GM23248 (cell line): ENCODE data around the gene TENT4B. TPM values are rescaled to one million over a fixed set of nuclear protein-coding genes. Genes with fewer than 3 reads are reported as not detected.

Experiments used
- DNase-seq: peaks from one replicate; pipeline ENCODE4 v3.0.0-alpha.2; 2015
- H2AFZ ChIP-seq: fragments of 200-600 bp; sonication (generic); 2 replicates; pipeline ENCODE4 v1.6.1; 2016; ENCODE audit warnings: antibody characterized with exemption
- H3F3A ChIP-seq: fragments of 200-600 bp; sonication (generic); 2 replicates; pipeline ENCODE4 v1.6.1; 2016; ENCODE audit warnings: mild to moderate bottlenecking, antibody characterized with exemption, mixed run types; ENCODE audit not compliant: insufficient read depth
- H3K27ac ChIP-seq: fragments of 200-600 bp; sonication (generic); 2 replicates; pipeline ENCODE4 v1.5.1; 2016; ENCODE audit warnings: mild to moderate bottlenecking
- H3K27me3 ChIP-seq: fragments of 200-600 bp; sonication (generic); replicated peaks from 2 replicates; pipeline ENCODE4 v1.6.1; 2016; ENCODE audit warnings: mild to moderate bottlenecking; ENCODE audit not compliant: insufficient read depth
- H3K36me3 ChIP-seq: fragments of 200-600 bp; sonication (generic); 2 replicates; pipeline ENCODE4 v1.6.1; 2016; ENCODE audit warnings: low read depth, mild to moderate bottlenecking
- H3K4me1 ChIP-seq: fragments of 200-600 bp; sonication (generic); 2 replicates; pipeline ENCODE4 v1.6.1; 2016; ENCODE audit warnings: mild to moderate bottlenecking; ENCODE audit not compliant: insufficient read depth
- H3K4me2 ChIP-seq: fragments of 200-600 bp; sonication (generic); one replicate; pipeline ENCODE4 v1.6.1; 2016; ENCODE audit warnings: mild to moderate bottlenecking; ENCODE audit not compliant: unreplicated experiment
- H3K4me3 ChIP-seq: fragments of 200-600 bp; sonication (generic); 2 replicates; pipeline ENCODE4 v1.5.1; 2016; ENCODE audit warnings: mild to moderate bottlenecking
- H3K79me2 ChIP-seq: fragments of 200-600 bp; sonication (generic); 2 replicates; pipeline ENCODE4 v1.6.1; 2016; ENCODE audit warnings: mild to moderate bottlenecking; ENCODE audit not compliant: insufficient read depth
- H3K9ac ChIP-seq: fragments of 200-600 bp; sonication (generic); 2 replicates; pipeline ENCODE4 v1.6.1; 2016; ENCODE audit warnings: mild to moderate bottlenecking
- H3K9me2 ChIP-seq: fragments of 200-600 bp; sonication (generic); 2 replicates; pipeline ENCODE4 v1.6.1; 2016; ENCODE audit warnings: mixed run types, mild to moderate bottlenecking, moderate library complexity; ENCODE audit not compliant: insufficient read depth
- H3K9me3 ChIP-seq: fragments of 200-600 bp; sonication (generic); one replicate; pipeline ENCODE4 v1.6.1; 2017; ENCODE audit warnings: low read depth
- H4K20me1 ChIP-seq: fragments of 200-600 bp; sonication (generic); 2 replicates; pipeline ENCODE4 v1.6.0; 2016; ENCODE audit not compliant: insufficient read depth
- EZH2 ChIP-seq: fragments of 200-600 bp; sonication (generic); IDR thresholded peaks from 2 replicates; pipeline ENCODE4 v1.6.1; 2018; ENCODE audit warnings: antibody characterized with exemption, mild to moderate bottlenecking; ENCODE audit not compliant: insufficient read depth, poor library complexity, severe bottlenecking
- EZH2phosphoT487 ChIP-seq: fragments of 200-600 bp; sonication (generic); IDR thresholded peaks from 2 replicates; pipeline ENCODE4 v1.6.1; 2018; ENCODE audit warnings: antibody characterized with exemption, moderate library complexity, mild to moderate bottlenecking, low read depth; ENCODE audit not compliant: insufficient read depth
- WGBS, 2 experiments: methylation state at CpG; one replicate each; pipeline ENCODE4 v1.1.6; 2015 to 2017; ENCODE audit warnings: low lambda C conversion rate in 2 of 2, low coverage in 1 of 2; ENCODE audit errors: missing lambda C conversion rate in 2 of 2; 5-methylcytosine and 5-hydroxymethylcytosine counted together
- in situ Hi-C: fragments of 300-500 bp; cut with MboI; formaldehyde crosslinking; loops from 2 replicates; pipeline ENCODE4 v1.15.0; 2020
- polyA plus RNA-seq: library from polyadenylated mRNA; unstranded; fragments of >200 nt; fragmentation: Nextera tagmentation; extraction: Ambion mirVana; gene quantifications from 2 replicates; pipeline ENCODE4 v1.2.1, GENCODE V29; 2016
- total RNA-seq: library from RNA; depleted of rRNA; stranded (reverse); fragments of >200 nt; shearing (Covaris generic); gene quantifications from 2 replicates; pipeline ENCODE4 v1.2.3, GENCODE V29; 2014

Gene TENT4B
- total and polyA plus RNA-seq, 2 experiments from 2014 or later = 7.4 to 12.6 TPM

- H4K20me1 ChIP-seq = no peaks in the 10 kb centered on the region
- no peak overlapping the region for H2AFZ ChIP-seq
- H3K36me3 ChIP-seq = no peaks in the 10 kb centered on the region
- H3K9me3 ChIP-seq = no peaks in the 10 kb centered on the region
- no peak for TF ChIP-seq EZH2phosphoT487
- TF ChIP-seq EZH2 = no peak
- in situ Hi-C loops = no loop called here
- H3K27me3 ChIP-seq = no peaks in the 10 kb centered on the region
- no peak overlapping the region for H3K27ac ChIP-seq
- H3K4me2 ChIP-seq = peak overlapping the region; percentile 89
- peaks cover 15% of the 10 kb centered on the region for H3F3A ChIP-seq
- 90 to 96% methylated on average over 12 of the region's 12 CpGs for WGBS, 2 experiments
- peaks cover 46% of the 10 kb centered on the region for H3K79me2 ChIP-seq
- H3K9me2 ChIP-seq = no peaks in the 10 kb centered on the region
- peak overlapping the region; percentile 90 for H3K9ac ChIP-seq
- peaks cover 30% of the 10 kb centered on the region for H3K4me1 ChIP-seq
- H3K4me3 ChIP-seq = peak overlapping the region; percentile 84
- no peak for DNase-seq
These were observed 94.2 kb downstream of the TENT4B start for GRCh38 chr16:50247123-50247905.

- H2AFZ ChIP-seq = no peak overlapping the region
- no peaks in the 10 kb centered on the region for H3K9me3 ChIP-seq
- H3K27me3 ChIP-seq = no peaks in the 10 kb centered on the region
- no peak for DNase-seq
- peaks cover 50% of the 10 kb centered on the region for H3K79me2 ChIP-seq
- peaks cover 16% of the 10 kb centered on the region for H3F3A ChIP-seq
- 91 to 92% methylated on average over 13 of the region's 13 CpGs for WGBS, 2 experiments
- H3K4me1 ChIP-seq = peaks cover 38% of the 10 kb centered on the region
- no peaks in the 10 kb centered on the region for H3K36me3 ChIP-seq
- no peak overlapping the region for H3K9ac ChIP-seq
- H3K4me3 ChIP-seq = no peak overlapping the region
- in situ Hi-C loops = no loop called here
- TF ChIP-seq EZH2 (no peak), EZH2phosphoT487 (no peak)
- H3K27ac ChIP-seq = no peak overlapping the region
- H4K20me1 ChIP-seq = no peaks in the 10 kb centered on the region
- no peaks in the 10 kb centered on the region for H3K9me2 ChIP-seq
- no peak overlapping the region for H3K4me2 ChIP-seq
These were observed 95.0 kb downstream of the TENT4B start for GRCh38 chr16:50247906-50248608.

- Histone ChIP-seq H2AFZ (no peak overlapping the region), H3K4me3 (no peak overlapping the region), H3K4me2 (no peak overlapping the region), H3K4me1 (peaks cover 46% of the 10 kb centered on the region), H3K79me2 (peaks cover 56% of the 10 kb centered on the region), H3K9ac (no peak overlapping the region), H3K27ac (no peak overlapping the region), H3K36me3 (no peaks in the 10 kb centered on the region), H3K9me3 (no peaks in the 10 kb centered on the region), H3K9me2 (no peaks in the 10 kb centered on the region), H3F3A (peaks cover 15% of the 10 kb centered on the region), H4K20me1 (no peaks in the 10 kb centered on the region), H3K27me3 (no peaks in the 10 kb centered on the region)
- in situ Hi-C loops = no loop called here
- no peak for TF ChIP-seq EZH2phosphoT487
- TF ChIP-seq EZH2 = no peak
- no peak for DNase-seq
- 94 to 95% methylated on average over 8 of the region's 8 CpGs for WGBS, 2 experiments
These were observed 95.7 kb downstream of the TENT4B start for GRCh38 chr16:50248845-50249244.

- Histone ChIP-seq H3K9me3 (no peaks in the 10 kb centered on the region), H3K9ac (peak overlapping the region; percentile 81), H3K27ac (peak overlapping the region; percentile 93), H3F3A (peaks cover 15% of the 10 kb centered on the region), H3K27me3 (no peaks in the 10 kb centered on the region), H3K36me3 (no peaks in the 10 kb centered on the region), H3K79me2 (peaks cover 62% of the 10 kb centered on the region), H4K20me1 (no peaks in the 10 kb centered on the region), H2AFZ (peak overlapping the region; percentile 52), H3K4me1 (peaks cover 34% of the 10 kb centered on the region), H3K4me2 (peak overlapping the region; percentile 67), H3K4me3 (peak overlapping the region; percentile 18; the same call in 1 of the 2 replicates), H3K9me2 (no peaks in the 10 kb centered on the region)
- DNase-seq = peak; percentile 98
- TF ChIP-seq EZH2 = no peak
- 0 out of 2 replicates have a peak, but pooled peaks have one; percentile 66 for TF ChIP-seq EZH2phosphoT487
- in situ Hi-C loops = no loop called here
- 33 to 41% methylated on average over 15 of the region's 15 CpGs for WGBS, 2 experiments
These were observed 98.4 kb downstream of the TENT4B start for GRCh38 chr16:50251375-50252081.
